HUES6 (cell line): ENCODE data around the gene SPDEF.

Experiments used
- H3K27ac ChIP-seq: 2 replicates; pipeline ENCODE4 v1.7.0; 2013; ENCODE audit warnings: low read depth, mild to moderate bottlenecking, low read length, inconsistent platforms
- H3K27me3 ChIP-seq: 2 replicates; pipeline ENCODE4 v1.6.1; 2013; ENCODE audit warnings: low read length; ENCODE audit not compliant: control insufficient read depth, insufficient read depth
- H3K36me3 ChIP-seq: 2 replicates; pipeline ENCODE4 v1.6.1; 2013; ENCODE audit warnings: low read length; ENCODE audit not compliant: control insufficient read depth, insufficient read depth
- H3K4me1 ChIP-seq: 2 replicates; pipeline ENCODE4 v1.6.1; 2013; ENCODE audit warnings: low read length; ENCODE audit not compliant: control insufficient read depth, insufficient read depth
- H3K4me3 ChIP-seq: 2 replicates; pipeline ENCODE4 v1.5.1; 2013; ENCODE audit warnings: low read depth, low read length
- H3K9ac ChIP-seq: one replicate; pipeline ENCODE4 v1.6.1; 2013; ENCODE audit warnings: mild to moderate bottlenecking, low read length
- H3K9me3 ChIP-seq: 2 replicates; pipeline ENCODE4 v1.6.1; 2013; ENCODE audit warnings: low read depth, low read length; ENCODE audit not compliant: control insufficient read depth, insufficient read depth

SPDEF gene

DNA sequence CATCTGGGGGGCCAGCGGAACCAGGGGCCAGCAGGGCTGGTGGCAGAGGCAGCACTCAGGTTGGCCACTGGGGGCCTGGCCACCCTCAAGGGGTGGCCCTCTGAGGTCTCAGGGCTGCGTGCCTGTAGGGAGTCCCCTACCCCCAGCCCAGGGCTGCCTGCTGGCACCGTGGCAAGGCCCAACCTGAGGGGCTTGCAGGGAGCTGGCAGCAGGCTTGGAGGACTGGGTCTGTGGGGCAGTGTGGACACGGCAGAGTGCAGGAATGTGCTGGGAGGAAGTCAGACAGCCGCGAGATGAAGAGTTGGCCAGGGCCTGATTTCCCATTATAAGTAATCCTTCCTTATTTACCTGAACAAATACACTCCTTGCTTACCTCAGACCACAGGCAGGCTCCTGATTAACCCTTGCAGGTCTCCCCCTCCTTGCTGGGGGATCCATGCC is at the start of gene SPDEF:
SPDEF (minus strand) TSS at position 299 of the 441 bp plus-strand sequence. CDS start 11,874 bp downstream, outside the sequence.
- no peaks in the 10 kb centered on the region for H3K27me3 ChIP-seq
- H3K4me3 ChIP-seq: no peak within 1 kb of the TSS
- no peaks in the 10 kb centered on the region for H3K36me3 ChIP-seq
- no peak within 1 kb of the TSS for H3K9ac ChIP-seq
- H3K9me3 ChIP-seq: 0 out of 2 replicates have a peak, but pooled peaks cover 3% of the 10 kb centered on the region
- peaks cover 21% of the 10 kb centered on the region for H3K4me1 ChIP-seq
- no peak within 1 kb of the TSS for H3K27ac ChIP-seq

GRCh38 chr6:34603707-34604106 is 47.6 kb upstream of the SPDEF start:
- Histone ChIP-seq H3K9ac (no peak overlapping the region), H3K27ac (no peak overlapping the region), H3K4me1 (peaks cover 21% of the 10 kb centered on the region), H3K9me3 (no peaks in the 10 kb centered on the region), H3K36me3 (peaks cover 21% of the 10 kb centered on the region), H3K27me3 (no peaks in the 10 kb centered on the region), H3K4me3 (no peak overlapping the region)

GRCh38 chr6:34602318-34603111 is 46.4 kb upstream of the SPDEF start:
- Histone ChIP-seq H3K9me3 (no peaks in the 10 kb centered on the region), H3K4me1 (peaks cover 23% of the 10 kb centered on the region), H3K27me3 (no peaks in the 10 kb centered on the region), H3K4me3 (no peak overlapping the region), H3K9ac (no peak overlapping the region), H3K36me3 (peaks cover 21% of the 10 kb centered on the region), H3K27ac (no peak overlapping the region)

GRCh38 chr6:34601706-34602105 is 45.6 kb upstream of the SPDEF start:
- Histone ChIP-seq H3K4me1 (peaks cover 23% of the 10 kb centered on the region), H3K9ac (no peak overlapping the region), H3K27me3 (no peaks in the 10 kb centered on the region), H3K9me3 (no peaks in the 10 kb centered on the region), H3K27ac (no peak overlapping the region), H3K4me3 (no peak overlapping the region), H3K36me3 (peaks cover 19% of the 10 kb centered on the region)

GRCh38 chr6:34600796-34601195 is 44.7 kb upstream of the SPDEF start:
- H3K4me1 ChIP-seq: peaks cover 23% of the 10 kb centered on the region
- no peak overlapping the region for H3K9ac ChIP-seq

DNA sequence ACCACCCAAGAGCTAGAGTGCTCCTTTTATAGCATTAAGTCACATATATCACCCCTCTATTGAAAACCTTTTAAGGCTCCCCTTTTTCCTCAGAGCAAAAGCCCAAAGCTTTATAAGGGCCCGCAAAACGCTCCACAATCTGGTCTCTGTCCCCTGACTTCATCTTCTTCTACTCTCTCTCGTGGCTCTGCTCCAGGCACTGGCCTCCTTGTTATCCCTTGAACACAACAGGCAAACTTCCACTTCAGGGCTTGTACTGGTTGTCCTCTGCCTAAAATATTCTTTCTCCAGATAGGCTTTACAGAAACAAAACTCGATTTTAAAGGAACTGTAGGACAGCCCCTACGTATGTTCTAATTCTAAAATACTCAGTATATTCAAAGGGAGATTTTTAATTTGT is 44.0 kb upstream of the SPDEF start:
- Histone ChIP-seq H3K27me3 (no peaks in the 10 kb centered on the region), H3K4me3 (no peak overlapping the region), H3K9me3 (no peaks in the 10 kb centered on the region), H3K4me1 (peaks cover 23% of the 10 kb centered on the region), H3K27ac (no peak overlapping the region), H3K9ac (no peak overlapping the region), H3K36me3 (peaks cover 5% of the 10 kb centered on the region; the same call in 1 of the 2 replicates)

More at GRCh38 chr6:34600796-34601195, 44.7 kb upstream of the SPDEF start:
- peaks cover 9% of the 10 kb centered on the region for H3K36me3 ChIP-seq
- no peaks in the 10 kb centered on the region for H3K27me3 ChIP-seq
- no peak overlapping the region for H3K4me3 ChIP-seq
- no peaks in the 10 kb centered on the region for H3K9me3 ChIP-seq
- no peak overlapping the region for H3K27ac ChIP-seq

- H3K9me3 ChIP-seq: no peaks in the 10 kb centered on the region
- no peak overlapping the region for H3K27ac ChIP-seq
- H3K9ac ChIP-seq: no peak overlapping the region
- no peaks in the 10 kb centered on the region for H3K27me3 ChIP-seq
- H3K4me1 ChIP-seq: peaks cover 23% of the 10 kb centered on the region
- 0 out of 2 replicates have a peak, but pooled peaks cover 3% of the 10 kb centered on the region for H3K36me3 ChIP-seq
- no peak overlapping the region for H3K4me3 ChIP-seq
Measured at GRCh38 chr6:34598712-34599111, 42.6 kb upstream of the SPDEF start.

DNA sequence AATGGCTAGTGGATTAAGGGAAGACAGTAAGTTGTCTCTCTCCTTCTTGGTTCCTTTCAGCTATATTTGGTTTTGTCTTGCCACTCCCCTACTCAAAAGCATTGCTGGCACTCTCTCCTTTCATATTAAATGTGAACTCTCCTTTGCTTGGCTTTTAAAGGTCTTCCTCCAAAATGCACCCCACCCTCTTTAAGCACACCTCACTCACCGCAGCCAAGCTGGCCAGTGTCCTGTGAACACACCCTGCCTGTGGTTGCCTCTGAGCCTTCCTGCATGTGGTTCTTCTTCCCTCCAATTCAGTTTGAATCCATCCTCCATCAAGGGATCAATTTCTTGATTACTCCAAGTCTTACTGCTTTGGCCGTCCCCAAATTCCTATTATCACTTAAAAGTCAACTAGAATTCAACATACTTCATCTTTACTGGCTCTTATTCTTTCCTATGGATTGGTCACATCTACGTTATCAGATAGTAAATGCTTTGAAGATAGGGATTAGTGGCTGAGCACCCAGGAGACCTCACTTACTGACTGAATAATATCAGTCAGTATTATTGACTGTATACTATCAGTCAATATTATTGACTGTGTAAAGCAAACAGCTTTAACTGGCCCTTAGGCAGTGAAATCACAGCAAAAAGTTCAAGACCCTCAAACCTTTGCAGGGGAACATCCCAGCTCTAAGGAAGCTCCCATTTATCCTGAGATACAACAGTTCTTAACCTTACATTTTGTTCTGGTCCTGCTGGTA is 41.6 kb upstream of the SPDEF start:
- Histone ChIP-seq H3K4me1 (peaks cover 20% of the 10 kb centered on the region), H3K27me3 (no peaks in the 10 kb centered on the region), H3K9me3 (no peaks in the 10 kb centered on the region), H3K36me3 (0 out of 2 replicates have a peak, but pooled peaks cover 3% of the 10 kb centered on the region), H3K27ac (no peak overlapping the region), H3K9ac (no peak overlapping the region), H3K4me3 (no peak overlapping the region)

DNA sequence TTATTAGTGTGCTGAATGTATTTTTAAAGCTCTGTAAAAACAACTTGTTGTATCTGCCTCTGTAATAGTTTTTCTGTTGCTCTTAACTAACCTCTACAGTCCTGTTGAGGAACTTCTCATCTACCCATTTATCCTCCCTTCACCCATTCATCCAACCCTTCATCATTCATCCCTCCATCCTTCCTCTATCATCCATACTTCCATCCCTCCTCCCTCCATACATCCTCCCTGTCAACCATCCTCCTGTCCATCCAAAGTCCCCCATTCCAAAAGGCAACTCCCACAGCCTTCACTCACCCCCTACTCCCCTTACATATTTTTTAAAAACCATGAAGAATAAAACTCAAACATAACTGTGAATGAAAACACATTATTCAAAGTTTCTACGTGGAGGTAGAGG is 40.7 kb upstream of the SPDEF start:
- H3K9me3 ChIP-seq: no peaks in the 10 kb centered on the region
- H3K4me1 ChIP-seq: peaks cover 11% of the 10 kb centered on the region
- 0 out of 2 replicates have a peak, but pooled peaks cover 3% of the 10 kb centered on the region for H3K36me3 ChIP-seq
- H3K27ac ChIP-seq: no peak overlapping the region
- no peaks in the 10 kb centered on the region for H3K27me3 ChIP-seq
- no peak overlapping the region for H3K9ac ChIP-seq
- no peak overlapping the region for H3K4me3 ChIP-seq

DNA sequence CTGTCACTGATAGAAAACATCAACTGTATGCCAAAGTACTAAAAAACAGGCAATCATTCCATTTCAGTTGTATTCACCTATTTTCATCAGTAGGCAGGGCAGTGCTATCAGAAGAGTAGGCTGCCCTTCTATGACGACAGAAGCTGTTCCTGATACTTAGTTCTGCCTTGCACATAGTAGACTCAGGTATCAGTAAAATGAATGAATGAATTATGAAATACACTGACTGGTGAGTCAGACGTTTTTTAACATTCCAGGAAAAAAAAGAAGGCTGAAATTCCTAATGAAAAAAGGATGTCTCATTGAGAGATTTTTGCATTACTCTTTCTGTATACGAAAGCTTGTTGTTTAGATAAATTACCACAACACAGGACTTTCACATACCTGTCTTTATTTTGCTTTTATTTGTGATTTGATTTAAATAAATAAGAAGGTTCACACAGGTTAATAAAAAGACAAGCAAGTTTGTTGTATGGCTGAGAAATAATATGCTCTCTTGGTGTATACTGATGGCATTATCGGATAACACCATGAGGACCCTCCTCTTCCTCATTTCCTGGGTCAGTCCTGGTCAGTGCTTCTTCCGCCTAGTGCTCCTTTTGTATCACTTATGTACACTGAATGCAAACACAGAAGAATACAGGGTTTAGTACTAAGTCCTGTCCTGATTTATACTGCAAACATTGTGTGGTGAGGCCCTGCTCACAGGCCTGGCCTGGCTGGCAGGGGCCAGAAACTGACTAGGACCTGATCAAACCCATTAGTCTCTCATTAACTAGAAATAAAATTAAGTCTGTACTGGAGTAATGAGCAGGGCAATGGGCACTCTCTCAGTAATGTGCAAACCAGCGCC is 39.4 kb upstream of the SPDEF start:
- Histone ChIP-seq H3K27me3 (no peaks in the 10 kb centered on the region), H3K36me3 (no peaks in the 10 kb centered on the region), H3K4me1 (peaks cover 4% of the 10 kb centered on the region; the same call in 1 of the 2 replicates), H3K9ac (no peak overlapping the region), H3K9me3 (no peaks in the 10 kb centered on the region), H3K4me3 (no peak overlapping the region), H3K27ac (no peak overlapping the region)
